GM19238 (cell line): ENCODE data around the gene DAPL1.

Experiments used
- DNase-seq: peaks from one replicate; pipeline ENCODE4 v3.0.0; 2011; ENCODE audit warnings: low spot score; ENCODE audit not compliant: insufficient read length

DAPL1 gene, protein sequence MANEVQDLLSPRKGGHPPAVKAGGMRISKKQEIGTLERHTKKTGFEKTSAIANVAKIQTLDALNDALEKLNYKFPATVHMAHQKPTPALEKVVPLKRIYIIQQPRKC

DNA sequence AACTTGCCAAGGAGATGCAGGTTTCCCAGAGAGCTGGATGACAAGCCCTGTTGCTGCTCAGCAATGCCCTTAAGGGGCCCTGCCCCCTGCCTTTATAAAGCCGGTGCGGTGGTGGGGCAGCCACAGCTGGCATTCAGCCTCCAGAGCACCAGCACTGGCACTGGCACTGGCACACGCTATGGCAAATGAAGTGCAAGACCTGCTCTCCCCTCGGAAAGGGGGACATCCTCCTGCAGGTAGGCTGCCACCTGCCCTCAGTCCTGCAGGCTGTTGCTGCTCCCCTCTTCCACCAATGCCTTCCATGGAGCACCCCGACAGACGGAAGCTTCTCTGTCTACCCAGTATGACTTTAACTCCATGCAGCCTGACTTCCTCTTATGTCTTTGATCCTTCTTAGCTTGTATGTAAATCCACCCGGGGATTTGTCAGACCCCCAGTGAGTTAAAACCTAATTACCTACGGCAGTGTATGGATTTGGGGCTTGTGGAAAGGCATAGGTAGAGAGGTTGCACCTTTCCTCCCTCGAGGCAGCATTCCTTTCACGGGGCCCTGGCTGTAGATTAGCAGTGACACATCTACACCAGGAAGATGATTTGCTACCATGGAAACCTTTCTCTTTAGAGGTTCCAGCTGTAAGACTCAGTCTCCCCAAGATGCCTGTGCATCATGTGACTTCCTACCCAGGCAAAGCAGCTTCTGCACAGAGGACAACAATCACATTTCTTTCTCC is at the start of gene DAPL1:
DAPL1 (plus strand) TSS at position 123 of the 730 bp plus-strand sequence; CDS start at position 179, 56 bp downstream.
- DNase-seq, result no peak

DNA sequence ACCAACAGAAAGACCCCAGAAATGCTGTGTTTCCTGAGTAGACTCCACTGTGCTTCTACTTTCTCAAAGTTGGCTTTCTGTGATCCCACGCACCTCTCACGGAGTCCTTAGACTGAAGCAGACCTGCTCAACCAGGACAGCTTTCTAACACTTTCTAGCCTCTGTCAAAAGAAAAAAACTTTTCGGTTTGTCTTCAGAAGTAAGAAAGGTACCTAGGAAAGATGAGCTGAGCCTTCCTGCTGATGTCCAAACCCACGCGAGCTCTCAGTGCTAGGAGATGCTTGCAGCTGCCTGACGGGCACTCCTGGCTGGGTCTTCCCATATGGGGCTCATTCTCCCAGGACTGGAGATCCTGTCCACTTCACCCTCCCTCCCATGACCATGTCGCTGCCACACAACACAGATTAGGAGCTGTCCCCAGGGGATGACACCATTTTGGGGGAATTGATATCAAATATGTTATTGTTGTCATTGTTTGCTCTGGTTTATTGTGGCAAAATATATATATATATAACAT is 49.2 kb upstream of the DAPL1 start:
- no peak for DNase-seq

DNA sequence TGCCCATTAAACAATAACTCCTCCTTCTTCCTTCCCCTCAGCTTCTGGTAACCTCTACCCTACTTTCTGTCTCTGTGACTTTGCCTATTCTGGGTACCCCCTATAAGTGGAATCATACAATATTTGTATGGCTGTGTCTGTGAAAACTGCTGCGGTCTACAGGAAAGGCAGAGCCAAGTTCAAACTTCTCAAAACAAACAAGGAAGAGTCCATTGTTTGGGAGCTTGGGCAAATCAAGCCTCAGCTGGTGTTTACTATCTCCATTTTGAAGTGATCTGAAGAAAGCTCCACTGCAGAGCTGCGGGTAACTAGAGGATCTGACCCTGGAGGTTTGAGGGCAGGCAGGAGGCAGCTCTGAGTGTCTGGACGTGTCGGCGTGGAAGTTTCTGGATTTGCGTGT is 48.6 kb upstream of the DAPL1 start:
- DNase-seq, result no peak

DNA sequence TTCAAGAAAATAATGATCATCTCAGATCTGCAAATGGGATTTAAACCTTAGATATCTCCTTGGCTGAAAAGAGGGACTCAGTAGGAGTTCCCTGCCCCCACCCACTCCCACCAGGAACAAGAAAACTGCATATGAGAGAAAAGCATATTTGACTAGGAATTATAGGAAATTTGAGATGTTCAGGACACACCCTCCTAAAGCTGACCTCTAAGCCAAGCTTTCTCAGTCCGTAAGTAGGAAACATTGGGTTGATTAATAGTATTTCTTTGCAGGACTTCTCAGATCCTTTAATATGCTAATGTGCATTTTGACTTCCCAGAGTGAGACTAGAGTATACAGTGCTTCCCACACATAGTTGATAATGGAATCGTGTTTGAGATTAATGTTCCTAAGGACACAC is 47.8 kb upstream of the DAPL1 start:
- DNase-seq, result no peak

DNA sequence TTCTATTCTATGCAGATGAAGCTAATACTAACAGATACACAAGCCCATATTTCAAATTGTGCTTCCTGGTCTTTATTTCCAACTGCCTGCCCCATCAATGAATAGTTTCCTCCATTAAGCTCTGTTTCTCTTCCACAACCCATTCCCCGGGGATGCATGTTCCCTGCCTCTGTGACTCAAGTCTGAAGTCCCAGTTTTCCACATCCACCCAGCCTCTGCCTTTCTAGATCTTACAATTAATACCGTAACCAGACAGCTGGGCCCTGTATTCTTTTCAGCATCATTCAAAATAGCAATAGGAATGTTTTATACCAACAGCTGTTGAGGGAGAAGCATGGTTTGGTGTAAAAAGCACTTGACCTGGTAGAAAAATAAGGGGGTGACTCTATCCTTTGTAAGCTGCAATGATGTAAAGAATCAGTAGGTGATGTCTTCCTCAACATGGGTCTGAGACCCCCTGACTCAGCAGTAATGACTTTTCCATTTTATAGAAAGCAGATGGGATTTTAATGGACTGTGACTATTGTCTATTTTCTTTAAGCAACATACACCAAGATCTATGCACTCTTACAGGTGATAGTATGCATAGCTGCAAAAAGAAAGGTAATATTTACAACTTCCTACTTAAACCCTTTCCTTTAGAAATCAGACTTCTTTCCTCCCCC is 46.1 kb upstream of the DAPL1 start:
- DNase-seq, result no peak

DNA sequence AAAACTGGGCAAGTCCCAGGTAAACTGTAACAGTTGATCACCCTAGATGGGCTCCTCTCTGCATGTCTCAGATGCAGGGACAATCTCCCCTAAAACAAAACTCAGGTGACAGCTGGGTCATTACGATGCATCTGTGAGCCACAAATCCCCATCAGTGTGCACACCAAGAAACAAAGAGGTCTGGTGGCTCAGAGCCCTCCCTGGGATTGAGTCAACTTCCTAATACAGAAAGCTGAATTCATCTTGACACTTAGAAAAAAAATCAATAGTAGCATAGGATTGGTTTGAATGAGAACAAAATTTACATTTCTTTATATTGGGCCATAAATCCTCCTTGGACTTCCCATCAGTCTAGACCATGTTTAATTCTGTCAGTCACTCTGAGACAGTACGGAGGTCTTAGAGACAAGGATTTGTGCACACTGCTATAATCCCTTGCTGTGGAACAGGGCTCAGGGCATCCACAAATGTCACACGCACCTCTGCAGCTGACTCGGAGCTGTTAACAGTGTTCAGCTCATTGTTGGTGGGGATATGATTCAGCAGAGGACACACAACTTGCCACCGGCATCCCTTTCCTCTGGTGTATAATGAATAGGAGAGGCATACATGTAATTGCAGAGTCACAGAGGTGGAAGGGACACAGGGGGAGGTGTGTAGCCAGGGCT is 44.5 kb upstream of the DAPL1 start:
- DNase-seq, result no peak

DNA sequence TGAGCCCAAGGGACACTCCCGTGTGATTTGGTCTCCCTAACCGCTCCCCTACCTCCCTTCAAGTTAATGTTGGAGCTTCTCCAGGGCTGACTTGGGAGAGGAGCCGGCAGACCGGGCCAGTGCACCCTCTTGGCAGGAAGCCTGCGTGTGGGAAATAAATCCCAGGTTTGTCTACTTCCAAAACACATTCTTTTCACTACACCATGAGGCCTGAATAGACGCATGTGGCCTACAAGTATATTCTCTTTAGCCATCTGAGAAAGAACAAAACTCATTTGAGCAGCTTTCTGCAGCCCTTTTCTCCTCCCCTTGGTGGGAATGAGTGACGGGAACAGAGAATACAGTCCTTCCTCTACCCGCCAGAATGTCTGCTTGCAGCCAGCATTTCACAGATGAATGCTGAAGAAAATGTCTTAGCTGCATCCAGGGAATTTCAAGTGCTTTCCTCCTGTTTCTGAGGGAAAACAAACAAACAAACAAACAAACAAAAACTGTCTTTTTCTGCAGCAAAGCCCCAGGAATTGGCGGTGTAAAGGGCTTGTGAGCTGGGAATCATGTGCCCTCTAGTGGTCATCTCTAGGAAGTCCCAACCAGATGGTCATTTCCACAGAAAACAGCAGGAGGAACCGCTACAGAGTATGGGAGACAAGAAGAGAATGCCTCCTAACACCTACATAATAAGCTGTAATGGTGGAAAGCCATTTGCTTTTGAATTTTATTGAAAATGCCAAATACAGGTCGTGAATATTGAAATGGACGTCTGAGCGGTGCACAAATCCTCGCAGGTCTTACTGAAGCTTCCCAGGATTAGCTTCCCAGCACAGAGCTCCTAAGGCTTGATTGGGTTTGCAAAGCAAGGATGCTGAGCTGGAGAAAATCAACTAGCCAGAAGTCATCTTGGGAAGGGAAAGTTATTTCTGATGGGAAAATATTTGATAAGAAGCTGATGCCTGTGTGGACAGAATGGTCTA is 41.2 kb upstream of the DAPL1 start:
- peak; percentile 29 for DNase-seq

DNA sequence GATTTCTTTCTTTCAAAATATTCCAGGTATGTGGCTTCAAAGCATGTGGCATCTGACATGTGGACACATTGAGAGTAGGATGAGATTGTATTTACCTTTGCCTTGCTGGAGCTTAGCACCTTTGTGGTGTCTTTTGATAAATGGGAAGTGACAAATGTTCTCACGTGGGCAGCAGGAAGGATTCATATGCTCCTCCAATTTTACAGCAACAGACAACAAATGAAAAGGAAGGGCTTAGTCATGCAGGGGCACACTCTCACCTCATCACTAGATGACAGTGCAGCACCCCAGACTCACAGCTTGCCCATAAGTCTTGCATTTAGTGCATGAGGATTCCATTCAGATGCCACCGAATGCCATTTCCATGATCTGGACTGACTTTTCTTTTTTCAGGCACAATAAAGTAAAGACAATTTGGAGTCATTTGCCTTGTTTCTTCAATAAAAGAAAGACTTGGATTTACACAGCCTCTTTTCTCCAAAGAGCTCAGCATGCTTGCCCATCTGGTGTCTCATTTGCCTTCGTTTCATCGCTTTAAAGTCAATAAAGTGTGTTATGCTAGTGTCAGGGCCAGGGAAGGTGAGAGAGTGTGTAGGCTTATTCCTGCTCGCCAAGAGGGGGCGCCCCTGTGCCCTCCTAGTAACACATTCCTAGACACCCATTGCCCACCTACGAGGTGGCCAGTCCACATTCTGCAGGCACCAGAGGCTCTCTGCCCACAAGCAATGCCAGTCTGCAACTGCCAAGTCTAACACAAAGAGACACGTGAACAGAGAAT is 39.6 kb upstream of the DAPL1 start:
- DNase-seq, result no peak

DNA sequence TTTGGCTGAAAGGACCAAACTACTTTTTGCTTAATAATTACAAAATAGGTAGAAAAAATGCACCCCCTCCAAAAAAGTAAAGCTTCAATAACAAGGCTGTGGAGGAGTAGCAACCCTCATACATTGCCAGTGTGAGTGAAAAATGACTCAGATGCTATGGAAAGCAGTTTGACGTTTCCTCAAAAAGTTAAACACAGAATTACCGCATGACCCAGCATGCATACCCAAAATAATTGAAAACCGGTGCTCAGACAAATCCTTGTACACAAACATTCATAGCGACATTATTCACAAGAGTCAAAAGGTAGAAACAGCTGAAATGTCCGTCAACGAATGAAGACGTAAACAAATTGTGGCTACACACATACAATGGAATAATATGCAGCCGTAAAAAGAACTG is 38.8 kb upstream of the DAPL1 start:
- DNase-seq, result no peak

DNA sequence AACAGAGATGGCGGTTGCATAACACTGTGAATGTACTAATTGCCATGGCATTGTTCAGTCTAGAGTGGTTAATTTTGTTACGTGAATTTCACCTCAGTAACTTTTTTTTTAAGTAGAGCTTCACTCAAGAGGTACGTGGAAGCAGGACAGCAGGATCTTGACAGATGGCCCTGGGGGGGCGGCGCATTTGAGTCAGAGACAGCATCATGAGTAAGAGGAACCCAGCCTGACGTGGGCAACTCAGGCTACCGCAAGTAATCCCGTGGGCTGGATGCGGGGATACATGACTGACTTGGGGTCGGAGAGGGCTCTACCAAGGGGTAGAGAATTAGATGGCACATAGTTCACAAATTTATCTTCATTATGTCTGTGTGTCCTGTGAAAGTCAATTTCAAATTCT is 38.1 kb upstream of the DAPL1 start:
- no peak for DNase-seq

DNA sequence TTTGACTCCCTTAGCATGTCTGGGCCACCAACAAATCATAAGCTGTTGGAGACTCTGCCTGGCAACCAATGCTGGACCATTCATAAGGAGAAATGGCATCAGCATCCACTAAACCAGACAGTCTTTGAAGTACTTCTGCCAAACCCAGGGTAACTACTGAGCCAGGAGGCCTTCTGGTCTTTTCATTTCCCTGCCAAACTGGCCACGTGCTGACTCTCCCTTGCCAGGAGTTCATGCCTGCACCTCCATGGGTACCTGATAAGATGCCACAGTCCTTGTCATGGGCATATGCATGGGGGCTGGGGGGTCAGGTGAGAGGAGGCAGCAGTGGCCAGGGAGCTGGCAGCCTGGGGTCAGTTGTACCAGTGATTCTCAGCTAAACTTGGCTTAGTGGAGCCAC is 34.2 kb upstream of the DAPL1 start:
- DNase-seq, result no peak

DNA sequence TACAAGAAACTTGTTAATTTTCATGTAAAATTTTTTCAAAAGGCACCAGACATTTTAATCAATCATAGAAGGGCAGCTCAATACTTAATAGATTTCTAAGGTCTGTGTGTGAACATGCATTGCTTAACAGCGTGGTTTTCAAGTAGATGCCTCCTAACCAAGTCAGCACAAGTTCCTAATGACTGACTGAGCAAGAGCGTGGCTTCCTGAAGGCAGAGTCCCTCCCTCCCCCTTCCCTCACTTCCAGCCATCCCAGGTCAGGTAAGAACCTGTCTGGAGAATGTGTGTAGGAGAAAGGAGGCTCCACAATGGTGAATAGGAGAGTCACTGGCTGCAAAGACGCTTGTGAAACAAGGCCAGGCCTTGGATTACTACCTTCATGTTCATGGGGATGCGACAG is 33.5 kb upstream of the DAPL1 start:
- no peak for DNase-seq

DNA sequence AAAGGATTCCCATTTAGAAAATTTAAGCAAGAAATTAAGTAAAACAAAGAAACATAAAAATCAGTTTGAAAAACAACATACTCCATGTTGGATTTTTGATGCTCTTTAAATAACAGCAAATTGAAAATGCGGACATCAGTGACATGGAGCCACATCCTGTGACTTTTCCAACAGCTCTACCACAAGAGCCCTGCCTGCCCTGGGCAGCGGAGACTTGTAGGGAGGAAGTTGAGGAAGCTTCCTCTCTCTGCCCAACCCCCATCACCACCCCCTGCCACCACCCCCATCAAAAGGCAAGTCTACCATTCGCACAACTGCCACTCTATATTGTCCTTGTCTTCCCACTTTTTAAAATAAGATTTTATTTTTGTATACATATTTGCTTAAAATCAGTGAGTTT is 32.8 kb upstream of the DAPL1 start:
- no peak for DNase-seq

DNA sequence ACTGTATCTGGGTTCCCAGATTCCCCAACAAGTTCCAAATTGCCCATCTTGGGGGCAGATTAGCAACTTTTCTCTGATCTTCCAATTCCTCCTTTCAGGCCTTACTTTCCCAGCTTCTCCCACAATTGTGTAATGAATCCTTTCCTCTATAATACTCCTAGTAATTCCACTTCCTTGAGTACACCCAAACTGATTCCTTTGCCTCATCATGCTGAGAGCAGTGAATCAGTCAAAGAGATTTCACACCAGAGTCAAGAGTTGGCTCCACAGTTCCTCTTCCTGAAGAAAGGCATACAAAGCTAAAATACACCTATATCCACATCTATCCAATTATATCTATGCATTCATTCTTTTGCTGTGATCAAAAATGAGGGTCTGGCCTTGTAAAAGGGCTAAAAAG is 28.6 kb upstream of the DAPL1 start:
- no peak for DNase-seq

DNA sequence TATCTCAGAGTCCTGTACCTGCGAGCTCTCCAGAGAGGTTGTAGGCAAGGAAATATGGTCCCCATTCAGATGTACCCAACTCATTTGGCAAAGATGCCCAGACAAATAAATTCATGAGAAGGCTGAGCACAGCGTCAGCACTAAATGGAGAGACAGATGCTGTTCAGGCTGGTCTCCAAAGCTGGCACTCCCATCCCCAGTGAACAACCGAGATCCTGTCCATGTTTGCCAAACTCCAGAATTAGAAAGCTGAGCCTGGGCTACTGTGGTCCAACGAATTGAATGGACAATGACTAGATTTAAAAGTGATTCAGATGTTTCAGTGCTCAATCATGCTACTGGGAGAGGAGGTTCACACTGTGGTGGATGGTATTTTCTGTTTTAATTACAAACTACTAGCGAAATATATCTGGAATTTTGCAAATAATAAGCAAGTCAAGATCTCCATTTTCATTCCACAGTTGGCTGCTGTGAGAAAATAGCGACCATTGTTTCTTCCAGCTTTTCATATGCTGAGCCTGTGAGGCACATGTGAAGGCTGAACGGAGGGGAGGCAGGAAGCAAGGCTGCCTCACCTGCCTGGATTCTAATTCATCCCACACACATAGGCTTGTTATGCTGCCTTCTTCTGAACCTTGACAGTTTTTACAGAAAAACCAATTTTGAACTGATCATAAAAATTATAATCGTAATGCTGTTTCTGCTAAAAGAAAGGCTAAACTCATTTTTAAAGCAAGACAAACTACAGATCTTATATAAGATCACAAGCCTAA is 22.6 kb upstream of the DAPL1 start:
- DNase-seq, result no peak

DNA sequence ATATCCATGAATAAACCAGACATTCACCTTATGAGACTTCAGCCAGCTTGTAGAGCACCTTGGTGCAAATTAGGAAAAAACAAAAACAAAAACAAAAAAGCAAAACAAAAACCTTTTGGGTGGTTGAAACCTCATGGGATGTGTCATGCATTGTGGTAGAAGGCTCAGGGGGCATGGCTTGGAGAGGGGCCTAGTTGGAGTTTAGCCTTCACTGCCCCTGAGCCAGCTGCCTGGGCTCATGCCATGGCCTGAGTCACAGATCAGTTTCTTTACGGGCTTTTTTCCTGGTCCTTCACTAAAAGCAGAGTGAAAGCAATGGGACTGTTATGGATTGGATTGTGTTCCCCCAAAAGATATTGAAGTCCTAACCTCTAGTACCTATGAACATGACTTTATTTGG is 22.0 kb upstream of the DAPL1 start:
- no peak for DNase-seq

DNA sequence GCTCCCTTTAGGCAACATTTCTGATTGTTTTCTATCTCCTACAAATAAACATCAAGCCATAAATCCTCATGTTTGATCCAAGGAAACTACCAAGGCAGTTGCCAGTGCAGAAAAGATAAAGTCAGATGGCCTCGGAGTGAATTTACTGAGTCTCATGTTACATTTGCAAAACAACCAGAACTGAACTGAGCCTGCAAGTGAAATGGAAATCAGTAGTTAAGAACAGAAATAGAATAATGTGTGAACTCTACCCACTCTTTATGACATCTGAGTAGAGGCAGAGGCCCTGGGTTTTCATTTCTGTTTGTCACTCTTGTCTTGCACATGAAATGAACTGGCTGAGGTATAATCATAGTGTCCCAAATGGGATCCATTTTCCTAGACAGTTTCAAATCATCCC is 20.4 kb upstream of the DAPL1 start:
- DNase-seq, result no peak

DNA sequence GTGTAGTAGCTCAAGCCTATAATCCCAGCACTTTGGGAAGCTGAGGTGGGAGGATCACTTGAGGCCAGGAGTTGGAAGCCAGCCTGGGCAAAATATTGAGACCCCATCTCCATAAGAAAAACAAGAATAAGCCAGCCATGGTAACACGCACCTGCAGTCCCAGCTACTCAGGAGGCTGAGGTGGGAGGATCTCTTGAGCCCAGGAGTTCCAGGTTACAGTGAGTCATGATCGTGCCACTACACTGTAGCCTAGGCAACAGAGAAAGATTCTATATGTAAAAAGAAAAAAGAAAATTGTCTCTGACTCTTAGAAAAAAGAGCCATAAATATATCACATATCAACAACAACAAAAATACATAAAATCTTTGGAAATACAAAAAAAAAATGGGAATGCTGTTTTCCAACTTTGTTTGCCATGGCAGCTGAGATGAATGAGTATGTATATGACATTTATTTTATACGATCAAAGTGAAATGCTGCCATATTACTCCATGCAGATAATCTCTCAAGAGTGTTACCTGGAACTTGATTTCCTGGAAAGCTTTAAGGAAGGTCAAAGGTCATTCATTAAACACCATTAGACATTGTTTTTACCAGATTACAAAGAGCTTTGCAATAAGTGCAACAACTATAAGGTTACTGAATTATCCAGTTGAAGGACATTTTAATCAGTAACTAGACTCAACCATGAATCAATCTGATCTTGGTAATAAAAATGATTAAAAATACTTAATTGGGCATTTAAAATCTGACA is 19.7 kb upstream of the DAPL1 start:
- DNase-seq, result no peak

DNA sequence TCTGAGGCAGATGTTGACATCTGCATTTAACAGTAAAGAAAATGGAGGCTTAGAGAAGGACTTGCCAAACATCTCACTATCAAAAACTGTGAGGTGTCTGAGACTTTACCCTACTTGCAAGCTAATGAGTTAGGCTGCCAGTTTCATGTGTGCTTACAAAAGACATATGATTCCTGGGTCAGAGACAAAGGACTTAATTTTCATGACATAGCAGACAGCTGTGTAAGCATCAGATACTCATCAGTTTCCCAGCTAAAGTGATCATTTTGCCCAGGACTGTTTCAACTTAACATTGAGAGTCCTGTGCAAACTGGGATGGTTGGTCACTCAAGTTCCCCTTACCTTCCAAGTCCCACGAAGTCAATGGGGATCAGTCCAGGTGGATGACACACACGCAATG is 18.9 kb upstream of the DAPL1 start:
- DNase-seq, result no peak
